Left renal cortex interstitium (tissue), 4 donors: ENCODE data around the gene SDK1. TPM values are rescaled to one million over a fixed set of nuclear protein-coding genes. Genes with fewer than 3 reads are reported as not detected.

Experiments used
- DNase-seq, 4 donors: peaks; one replicate each; pipeline ENCODE4 v3.0.0-alpha.2; 2013; ENCODE audit warnings: low read depth in 4 of 4, low spot score in 2 of 4, missing footprints in 1 of 4
- polyA plus RNA-seq, 4 donors: library from polyadenylated mRNA; unstranded; fragments of 120-200 nt; gene quantifications; one replicate each; pipeline ENCODE4 v1.2.1, GENCODE V29; 2013; ENCODE audit not compliant: insufficient read length in 4 of 4

SDK1 gene
- polyA plus RNA-seq, 4 donors: 5.1 to 10.2 (median 6.9) TPM

DNA sequence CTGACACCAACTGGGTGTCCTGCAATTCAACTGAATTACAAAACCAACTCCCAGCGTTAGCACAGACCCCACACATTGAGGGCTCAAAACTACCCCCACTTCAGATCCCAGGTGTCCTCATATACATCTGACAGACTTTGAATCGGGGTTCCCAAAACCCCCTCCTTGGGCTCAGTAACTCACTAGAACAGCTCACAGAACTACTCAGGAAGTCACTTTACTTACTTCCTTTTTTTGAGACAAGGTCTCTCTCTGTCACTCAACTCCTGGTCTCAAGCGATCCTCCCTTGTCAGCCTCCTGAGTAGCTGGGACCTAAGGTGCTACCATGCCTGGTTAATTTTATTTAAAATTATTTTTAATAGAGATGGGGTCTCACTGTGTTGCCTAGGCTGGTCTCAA is 456.0 kb downstream of the SDK1 start:
- no peak for DNase-seq

DNA sequence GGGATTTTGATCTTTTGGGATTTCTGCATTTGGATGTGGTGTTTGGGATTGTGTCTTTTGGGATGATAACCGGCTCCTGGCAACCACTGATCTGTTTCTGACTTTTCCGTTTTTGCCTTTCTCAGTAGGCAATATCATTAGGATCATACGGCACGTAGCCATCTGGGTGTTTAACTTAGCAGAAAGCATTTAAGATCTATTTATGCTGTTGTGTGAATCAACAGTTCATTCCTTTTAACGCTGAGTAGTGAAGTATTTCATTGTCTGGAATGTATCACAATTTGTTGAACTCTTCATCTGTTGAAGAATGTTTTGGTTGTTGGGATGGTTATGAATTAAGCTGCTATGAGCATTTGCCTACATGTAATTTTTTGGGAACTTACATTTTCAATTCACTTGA is 459.6 kb downstream of the SDK1 start:
- DNase-seq: no peak

GRCh38 chr7:3762146-3762831 is 461.2 kb downstream of the SDK1 start:
- DNase-seq: no peak

GRCh38 chr7:3767917-3768777 is 467.1 kb downstream of the SDK1 start:
- DNase-seq: no peak

- DNase-seq: no peak
Measured at GRCh38 chr7:3771906-3772305, 470.9 kb downstream of the SDK1 start.

- DNase-seq: no peak
Measured at GRCh38 chr7:3778345-3778744, 477.3 kb downstream of the SDK1 start.

GRCh38 chr7:3780016-3780415 is 479.0 kb downstream of the SDK1 start:
- no peak for DNase-seq

DNA sequence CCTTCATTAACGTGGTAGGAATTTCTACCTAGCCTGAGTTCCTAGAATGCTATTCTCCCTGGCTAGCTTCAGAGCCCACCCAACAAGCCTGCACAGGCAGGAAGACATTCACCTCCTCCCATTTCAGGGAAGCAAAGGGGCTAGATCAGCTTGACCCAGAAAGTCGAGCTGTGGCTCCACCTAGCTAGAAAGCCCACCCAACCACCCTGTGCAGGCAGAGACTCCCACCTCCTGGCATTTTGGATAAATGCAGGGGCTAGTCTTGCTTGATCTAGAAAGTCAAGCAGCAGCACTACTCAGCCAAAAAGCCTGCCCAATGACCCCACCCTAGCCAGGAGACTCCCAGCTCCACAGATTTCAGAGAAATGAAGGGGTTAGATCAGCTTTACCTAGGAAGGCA is 479.5 kb downstream of the SDK1 start:
- DNase-seq: no peak

DNA sequence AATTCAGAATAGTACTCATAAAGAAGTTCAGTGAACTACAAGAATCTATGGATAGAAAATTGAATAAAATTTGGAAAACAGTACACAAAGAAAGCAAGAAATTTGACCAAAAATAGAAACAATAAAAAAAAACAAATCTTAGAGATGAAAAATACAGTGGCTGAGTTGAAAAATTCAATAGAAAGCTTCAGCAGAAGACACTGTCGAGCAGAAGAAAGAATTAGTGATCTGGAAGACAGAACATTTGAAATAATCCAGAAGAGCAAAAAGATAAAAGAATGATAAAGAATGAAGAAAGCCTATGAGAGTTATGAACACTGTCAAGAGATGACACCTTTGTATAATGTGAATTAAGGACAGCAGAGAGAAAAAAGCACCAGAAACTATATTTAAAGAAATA is 480.6 kb downstream of the SDK1 start:
- DNase-seq: no peak

- peak in 2 of 4 donors; percentile 9 to 10 for DNase-seq
Measured at GRCh38 chr7:3787717-3788264, 486.7 kb downstream of the SDK1 start.

DNA sequence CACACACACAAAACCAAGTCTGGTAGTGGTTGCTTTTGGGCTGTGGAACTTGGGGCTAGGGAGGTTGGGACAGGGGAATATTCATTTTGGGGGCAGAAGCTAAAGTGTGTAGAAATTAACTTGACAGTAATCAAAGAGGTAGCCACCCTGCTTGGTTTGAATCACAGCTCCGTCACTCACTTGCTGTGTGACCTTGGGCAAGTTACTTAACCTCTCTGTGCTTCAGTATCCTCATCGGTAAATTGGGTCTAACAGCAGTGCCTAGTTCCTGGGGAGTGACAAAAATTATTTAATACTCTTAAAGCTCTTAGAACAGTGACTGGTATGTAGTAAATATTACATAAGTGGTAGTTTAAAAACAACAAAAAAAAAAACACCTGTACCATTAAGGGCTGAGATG is 489.8 kb downstream of the SDK1 start:
- DNase-seq: no peak

GRCh38 chr7:3791327-3791726 is 490.3 kb downstream of the SDK1 start:
- no peak for DNase-seq

DNA sequence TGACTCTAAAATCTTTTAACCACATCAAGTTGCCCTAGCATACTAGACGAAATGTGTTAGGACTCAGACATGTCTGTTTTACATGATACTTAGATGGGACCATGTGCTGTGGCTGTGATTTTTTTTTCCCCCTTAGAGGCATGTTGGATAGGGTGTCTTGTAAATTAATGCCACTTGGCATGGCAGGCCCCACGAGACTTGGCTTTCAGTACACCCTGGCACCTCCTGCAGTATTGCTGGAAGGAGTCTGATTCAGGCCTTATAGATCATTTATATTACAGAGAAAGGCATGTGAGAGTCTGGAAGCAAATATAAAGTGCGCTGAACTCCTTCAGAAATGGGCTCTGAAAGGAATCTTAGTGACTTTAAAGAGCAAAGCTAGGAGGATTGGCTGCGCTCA is 494.1 kb downstream of the SDK1 start:
- DNase-seq: no peak

DNA sequence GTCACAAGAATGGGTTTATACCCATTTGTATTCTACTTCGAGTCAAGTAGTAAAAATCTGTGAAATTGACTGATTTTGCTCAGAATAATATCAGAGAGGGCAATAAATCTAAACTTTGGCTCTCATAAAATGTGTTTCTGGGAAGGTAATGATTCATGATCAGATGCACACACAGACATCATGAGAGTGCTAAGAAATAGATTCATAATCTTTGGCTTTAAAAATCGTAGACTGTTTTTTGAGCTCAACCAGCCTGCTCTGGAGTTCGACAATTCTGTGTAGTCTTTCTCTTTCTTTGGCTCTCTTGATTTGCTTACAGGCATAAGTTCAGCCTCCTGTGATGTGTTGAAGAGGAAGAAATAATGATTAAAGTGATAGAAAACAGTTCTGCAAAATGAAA is 494.7 kb downstream of the SDK1 start:
- no peak for DNase-seq

DNA sequence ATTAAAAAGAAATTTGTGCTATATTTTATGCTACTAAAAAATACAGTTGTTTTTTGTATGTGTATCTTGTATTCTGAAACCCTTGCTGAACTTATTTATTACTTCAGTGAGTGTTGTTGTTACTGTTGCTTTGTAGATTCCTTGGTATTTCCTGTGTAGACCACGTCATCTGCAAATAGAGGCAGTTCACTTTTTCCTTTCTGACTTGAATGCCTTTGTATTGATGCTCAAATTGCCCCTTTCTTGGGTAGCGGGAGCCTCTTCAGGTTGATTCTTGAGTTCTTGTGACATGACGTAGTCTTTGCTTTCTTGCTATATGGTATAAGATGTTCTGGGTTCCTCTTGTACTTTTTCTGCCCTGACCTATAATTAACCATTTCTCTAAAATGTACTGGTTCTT is 504.1 kb downstream of the SDK1 start:
- no peak for DNase-seq

DNA sequence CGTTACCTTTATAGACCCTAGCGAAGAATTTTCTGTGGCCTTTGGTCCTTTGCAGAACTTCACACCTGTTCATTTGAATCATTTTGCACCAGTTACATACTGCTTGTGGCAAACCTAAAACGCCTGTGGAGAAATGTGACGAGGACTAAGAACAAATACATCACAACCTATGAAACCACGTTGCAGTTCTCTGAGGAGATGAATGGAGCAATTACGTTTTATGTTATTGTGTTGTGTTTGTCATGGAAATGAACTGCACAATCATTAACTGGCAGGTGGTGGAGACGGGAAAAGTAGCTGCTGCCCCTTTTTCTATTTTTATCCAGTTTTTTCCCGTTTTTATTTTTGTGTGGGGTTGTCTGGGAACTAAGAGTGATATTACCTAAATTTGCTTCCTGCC is 505.5 kb downstream of the SDK1 start:
- no peak for DNase-seq

DNA sequence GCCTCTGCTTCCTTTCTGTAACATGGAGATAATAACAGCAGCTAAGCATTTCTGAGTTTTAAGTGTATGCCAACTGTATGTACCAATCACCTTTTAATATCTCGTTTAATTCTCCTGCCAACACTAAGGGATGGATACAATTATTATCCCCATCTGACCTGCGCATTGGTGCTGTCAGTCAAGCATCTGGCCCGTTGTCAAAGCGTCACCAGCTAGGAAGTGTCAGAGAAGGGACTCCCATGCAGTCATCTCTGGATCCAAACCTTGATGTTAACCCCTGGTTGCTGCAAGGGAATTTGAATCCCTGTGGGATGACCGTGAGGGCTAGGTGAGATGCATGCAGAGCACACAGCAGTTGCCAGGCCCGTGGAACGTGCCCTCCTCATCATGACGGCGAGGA is 506.8 kb downstream of the SDK1 start:
- no peak for DNase-seq

DNA sequence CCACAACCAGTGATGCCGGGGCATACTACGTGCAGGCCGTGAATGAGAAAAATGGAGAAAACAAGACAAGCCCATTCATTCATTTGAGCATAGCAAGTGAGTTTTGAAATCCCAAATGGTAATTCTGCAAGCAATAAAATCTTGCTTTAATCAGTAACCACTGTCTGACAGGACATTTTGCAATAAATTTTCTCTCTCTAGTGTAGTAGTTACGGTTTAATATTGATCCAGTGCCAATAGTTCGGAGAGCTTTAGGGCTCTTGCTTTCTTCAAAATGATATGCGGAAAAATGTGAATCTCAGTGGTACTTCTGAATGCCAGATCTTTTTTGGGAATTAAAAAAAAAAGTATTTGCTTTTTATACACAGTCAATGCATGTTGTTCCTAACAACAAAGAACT is 520.4 kb downstream of the SDK1 start:
- no peak for DNase-seq

- DNase-seq: no peak
Measured at GRCh38 chr7:3825491-3825890, 524.4 kb downstream of the SDK1 start.

DNA sequence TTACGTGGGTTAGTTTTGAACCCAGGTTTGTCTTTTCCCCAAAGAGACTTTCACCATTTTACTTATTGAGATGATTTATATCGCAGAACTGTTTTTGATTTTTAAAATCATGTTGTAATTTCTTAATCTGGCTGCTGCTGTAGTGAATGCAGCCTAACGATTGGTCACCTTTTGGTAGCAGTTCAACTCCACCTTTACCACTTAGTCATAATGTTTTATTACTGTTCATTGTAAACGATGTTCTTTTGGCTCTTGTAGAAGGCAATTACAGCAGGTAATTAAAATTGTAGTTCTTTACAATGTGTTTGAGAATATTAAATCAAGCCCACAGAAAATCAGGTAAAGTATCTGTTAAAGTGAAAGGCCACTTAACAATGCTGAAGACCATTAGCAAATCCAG is 531.1 kb downstream of the SDK1 start:
- DNase-seq: no peak

DNA sequence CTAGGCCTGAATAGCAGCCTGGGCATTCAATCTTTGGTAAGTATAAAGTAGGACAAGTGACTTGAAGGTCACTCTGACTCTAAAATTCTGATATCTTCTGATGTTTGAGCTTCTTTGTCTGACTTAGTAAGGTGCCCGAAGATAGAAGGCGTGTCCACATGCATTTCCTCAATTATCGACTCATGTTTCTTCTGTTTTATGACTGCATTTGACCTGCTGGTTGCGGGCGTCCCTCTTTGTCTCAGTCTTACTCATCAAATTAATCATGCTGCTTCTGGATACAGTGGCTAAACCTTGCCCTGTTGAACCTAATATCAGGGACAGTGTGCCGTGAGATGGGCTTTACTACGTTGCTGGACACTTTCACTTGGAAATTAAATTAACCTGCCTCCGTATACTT is 534.1 kb downstream of the SDK1 start:
- no peak for DNase-seq

DNA sequence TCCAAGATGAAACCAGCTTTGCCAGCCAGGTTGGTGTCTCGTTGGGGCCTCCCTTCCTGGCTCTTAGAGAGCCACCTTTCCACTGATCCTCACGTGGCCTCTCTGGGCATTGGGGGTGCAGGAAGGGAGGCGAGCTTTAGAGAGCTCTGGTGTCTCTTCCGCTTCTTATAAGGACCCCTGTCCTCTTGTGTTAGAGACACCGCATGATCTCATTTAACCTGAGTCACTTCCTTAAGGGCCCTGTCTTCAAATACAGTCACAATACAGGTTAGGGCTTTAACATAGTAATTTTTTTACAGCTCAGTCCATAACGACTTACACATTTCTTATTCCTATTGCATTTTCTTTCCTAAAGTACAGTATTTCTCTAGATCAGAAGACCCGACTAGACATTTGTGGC is 535.8 kb downstream of the SDK1 start:
- no peak for DNase-seq
